ENCODE measurements around the gene VEPH1. TPM values are rescaled to one million over a fixed set of nuclear protein-coding genes. Genes with fewer than 3 reads are reported as not detected.
"Not testable (repeated sequence)": the region's sequence is repeated elsewhere in the genome, so short reads cannot be mapped to it uniquely, and the experiment has no call there.

The VEPH1 gene
- total RNA-seq, 2 experiments from 2014 or later: not detected

- no peaks in the 10 kb centered on the region for H3K27me3 Mint-ChIP-seq
- POLR2A ChIA-PET: no interaction called here
- H3K27ac Mint-ChIP-seq: no peak overlapping the region
- DNase-seq (no peak), ATAC-seq (ENCODE audit: low read depth) (no peak)
- H3K36me3 Mint-ChIP-seq: no peaks in the 10 kb centered on the region
- no peaks in the 10 kb centered on the region for H3K9me3 Mint-ChIP-seq
- H3K4me3 Mint-ChIP-seq: no peak overlapping the region
- no peaks in the 10 kb centered on the region for H3K4me1 Mint-ChIP-seq
These were observed 132.3 kb downstream of the VEPH1 start for GRCh38 chr3:157370867-157371266.

GRCh38 chr3:157369727-157370421 lies 133.3 kb downstream of the VEPH1 start:
- Mint-ChIP-seq H3K36me3 (no peaks in the 10 kb centered on the region), H3K27ac (no peak overlapping the region), H3K27me3 (no peaks in the 10 kb centered on the region), H3K9me3 (no peaks in the 10 kb centered on the region), H3K4me3 (no peak overlapping the region), H3K4me1 (no peaks in the 10 kb centered on the region)
- ATAC-seq (ENCODE audit: low read depth): no peak
- POLR2A ChIA-PET: no interaction called here
- no peak for DNase-seq

GRCh38 chr3:157368171-157368570 lies 135.0 kb downstream of the VEPH1 start:
- Mint-ChIP-seq H3K4me3 (no peak overlapping the region), H3K9me3 (no peaks in the 10 kb centered on the region), H3K27ac (no peak overlapping the region), H3K36me3 (no peaks in the 10 kb centered on the region), H3K27me3 (no peaks in the 10 kb centered on the region), H3K4me1 (no peaks in the 10 kb centered on the region)
- ATAC-seq (ENCODE audit: low read depth) (no peak), DNase-seq (no peak)
- POLR2A ChIA-PET: no interaction called here

GRCh38 chr3:157363393-157363792 lies 139.8 kb downstream of the VEPH1 start:
- no peaks in the 10 kb centered on the region for H3K36me3 Mint-ChIP-seq
- POLR2A ChIA-PET: no interaction called here
- no peak for DNase-seq
- H3K27ac Mint-ChIP-seq: no peak overlapping the region
- H3K4me3 Mint-ChIP-seq: no peak overlapping the region
- no peak for ATAC-seq (ENCODE audit: low read depth)
- no peaks in the 10 kb centered on the region for H3K27me3 Mint-ChIP-seq
- no peaks in the 10 kb centered on the region for H3K9me3 Mint-ChIP-seq
- no peaks in the 10 kb centered on the region for H3K4me1 Mint-ChIP-seq

- Mint-ChIP-seq H3K27ac (no peak overlapping the region), H3K9me3 (no peaks in the 10 kb centered on the region), H3K27me3 (no peaks in the 10 kb centered on the region), H3K4me1 (no peaks in the 10 kb centered on the region), H3K4me3 (no peak overlapping the region), H3K36me3 (no peaks in the 10 kb centered on the region)
- POLR2A ChIA-PET: no interaction called here
- DNase-seq (no peak), ATAC-seq (ENCODE audit: low read depth) (no peak)
These were observed 140.9 kb downstream of the VEPH1 start for GRCh38 chr3:157362348-157362747.

- no peaks in the 10 kb centered on the region for H3K4me1 Mint-ChIP-seq
- POLR2A ChIA-PET: no interaction called here
- H3K9me3 Mint-ChIP-seq: no peaks in the 10 kb centered on the region
- H3K27ac Mint-ChIP-seq: no peak overlapping the region
- H3K4me3 Mint-ChIP-seq: no peak overlapping the region
- ATAC-seq (ENCODE audit: low read depth) (no peak), DNase-seq (no peak)
- no peaks in the 10 kb centered on the region for H3K36me3 Mint-ChIP-seq
- no peaks in the 10 kb centered on the region for H3K27me3 Mint-ChIP-seq
These were observed 143.2 kb downstream of the VEPH1 start for GRCh38 chr3:157360044-157360443.

GRCh38 chr3:157356541-157356940 lies 146.7 kb downstream of the VEPH1 start:
- ATAC-seq (ENCODE audit: low read depth) (no peak), DNase-seq (no peak)
- POLR2A ChIA-PET: no interaction called here
- Mint-ChIP-seq H3K4me3 (no peak overlapping the region), H3K4me1 (no peaks in the 10 kb centered on the region), H3K27me3 (no peaks in the 10 kb centered on the region), H3K9me3 (no peaks in the 10 kb centered on the region), H3K27ac (no peak overlapping the region), H3K36me3 (no peaks in the 10 kb centered on the region)

GRCh38 chr3:157355276-157355675 lies 147.9 kb downstream of the VEPH1 start:
- Mint-ChIP-seq H3K4me1 (no peaks in the 10 kb centered on the region), H3K27ac (no peak overlapping the region), H3K9me3 (no peaks in the 10 kb centered on the region), H3K4me3 (no peak overlapping the region), H3K36me3 (no peaks in the 10 kb centered on the region), H3K27me3 (no peaks in the 10 kb centered on the region)
- ATAC-seq (ENCODE audit: low read depth): no peak
- POLR2A ChIA-PET: no interaction called here
- no peak for DNase-seq

GRCh38 chr3:157354722-157355121 lies 148.5 kb downstream of the VEPH1 start:
- no peaks in the 10 kb centered on the region for H3K36me3 Mint-ChIP-seq

GRCh38 chr3:157354254-157354653 lies 149.0 kb downstream of the VEPH1 start:
- ATAC-seq (ENCODE audit: low read depth): no peak
- Mint-ChIP-seq H3K4me3 (no peak overlapping the region), H3K4me1 (no peaks in the 10 kb centered on the region), H3K27me3 (no peaks in the 10 kb centered on the region), H3K36me3 (no peaks in the 10 kb centered on the region), H3K9me3 (peaks cover 1% of the 10 kb centered on the region), H3K27ac (no peak overlapping the region)
- DNase-seq: no peak
- POLR2A ChIA-PET: no interaction called here

More at GRCh38 chr3:157354722-157355121, 148.5 kb downstream of the VEPH1 start:
- POLR2A ChIA-PET: no interaction called here
- DNase-seq (no peak), ATAC-seq (ENCODE audit: low read depth) (no peak)
- H3K27me3 Mint-ChIP-seq: no peaks in the 10 kb centered on the region
- H3K27ac Mint-ChIP-seq: no peak overlapping the region
- no peaks in the 10 kb centered on the region for H3K4me1 Mint-ChIP-seq
- no peaks in the 10 kb centered on the region for H3K9me3 Mint-ChIP-seq
- no peak overlapping the region for H3K4me3 Mint-ChIP-seq

- ATAC-seq (ENCODE audit: low read depth): no peak
- Mint-ChIP-seq H3K36me3 (no peaks in the 10 kb centered on the region), H3K4me3 (no peak overlapping the region), H3K4me1 (no peaks in the 10 kb centered on the region), H3K9me3 (peaks cover 2% of the 10 kb centered on the region), H3K27me3 (no peaks in the 10 kb centered on the region), H3K27ac (no peak overlapping the region)
- DNase-seq: no peak
- POLR2A ChIA-PET: no interaction called here
These were observed 149.6 kb downstream of the VEPH1 start for GRCh38 chr3:157353652-157354051.

- H3K27ac Mint-ChIP-seq: no peak overlapping the region
- H3K36me3 Mint-ChIP-seq: no peaks in the 10 kb centered on the region
- no peaks in the 10 kb centered on the region for H3K4me1 Mint-ChIP-seq
- H3K27me3 Mint-ChIP-seq: no peaks in the 10 kb centered on the region
- no peak overlapping the region for H3K4me3 Mint-ChIP-seq
- DNase-seq (no peak), ATAC-seq (ENCODE audit: low read depth) (no peak)
- H3K9me3 Mint-ChIP-seq: peaks cover 3% of the 10 kb centered on the region
- POLR2A ChIA-PET: no interaction called here
These were observed 151.2 kb downstream of the VEPH1 start for GRCh38 chr3:157351981-157352380.

GRCh38 chr3:157350651-157351050 lies 152.6 kb downstream of the VEPH1 start:
- DNase-seq; H3K27me3 Mint-ChIP-seq; H3K9me3 Mint-ChIP-seq; ATAC-seq (ENCODE audit: low read depth); H3K4me1 Mint-ChIP-seq; H3K36me3 Mint-ChIP-seq; H3K27ac Mint-ChIP-seq; POLR2A ChIA-PET; H3K4me3 Mint-ChIP-seq: not testable (repeated sequence)

- DNase-seq; POLR2A ChIA-PET; ATAC-seq (ENCODE audit: low read depth); H3K4me3 Mint-ChIP-seq; H3K27me3 Mint-ChIP-seq; H3K4me1 Mint-ChIP-seq; H3K27ac Mint-ChIP-seq; H3K36me3 Mint-ChIP-seq; H3K9me3 Mint-ChIP-seq: not testable (repeated sequence)
These were observed 154.7 kb downstream of the VEPH1 start for GRCh38 chr3:157348304-157349075.

Measured in activated naive CD8-positive, alpha-beta T cell treated with anti-CD3 and anti-CD28 coated beads, Interleukin-2, amount 10 ng/mL, durations not matched to agents 7 days and 5 days (primary cell).